ENCODE data around the gene JMJD1C.
"Not testable (repeated sequence)": the region's sequence is repeated elsewhere in the genome, so short reads cannot be mapped to it uniquely, and the experiment has no call there.

The JMJD1C gene

DNA sequence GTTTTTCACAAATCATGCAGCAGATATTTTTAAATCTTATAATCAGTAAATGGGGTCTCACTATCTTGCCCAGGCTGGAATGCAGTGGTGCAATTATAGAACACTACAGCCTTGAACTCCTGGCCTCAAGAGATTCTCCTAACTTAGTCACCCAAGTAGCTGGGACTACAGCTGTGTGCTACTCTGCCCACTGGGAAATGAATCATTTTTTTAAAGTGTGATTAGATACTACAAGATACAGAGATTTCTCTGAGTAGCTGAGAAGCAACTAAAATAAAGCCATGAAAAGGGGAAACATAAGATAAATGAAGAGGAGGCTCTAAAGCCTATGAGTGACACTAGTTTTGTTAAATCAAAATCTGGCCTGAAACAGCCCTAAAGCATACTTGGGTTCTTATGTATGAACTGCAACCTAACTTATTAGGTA is 119.7 kb downstream of the JMJD1C start:
- Histone ChIP-seq H4K20me1 (ENCODE audit: control insufficient read depth, insufficient read depth, low read depth, low read length) (no peaks in the 10 kb centered on the region), H3K9me3 (ENCODE audit: control insufficient read depth, insufficient read depth, low read length) (no peaks in the 10 kb centered on the region), H3K27me3 (ENCODE audit: control insufficient read depth, low read length) (no peaks in the 10 kb centered on the region), H3K79me2 (ENCODE audit: control insufficient read depth, low read length) (peaks cover 8% of the 10 kb centered on the region), H3K4me1 (ENCODE audit: control insufficient read depth, low read length) (no peaks in the 10 kb centered on the region), H3K4me2 (ENCODE audit: low read length) (no peak overlapping the region), H3K4me3 (ENCODE audit: low read length) (no peak overlapping the region), H3F3A (ENCODE audit: control insufficient read depth, insufficient read depth) (no peaks in the 10 kb centered on the region), H3K27ac (ENCODE audit: low read depth, low read length) (no peak overlapping the region), H3K36me3 (ENCODE audit: control insufficient read depth, low read length) (no peaks in the 10 kb centered on the region), H3K9me2 (replicated peaks; ENCODE audit: control insufficient read depth, low read length) (no peaks in the 10 kb centered on the region)
- no peak for TF ChIP-seq EZH2phosphoT487 (IDR thresholded peaks at IDR 0.05; ENCODE audit: borderline replicate concordance, low read length)
- TF ChIP-seq, protein P1, sequence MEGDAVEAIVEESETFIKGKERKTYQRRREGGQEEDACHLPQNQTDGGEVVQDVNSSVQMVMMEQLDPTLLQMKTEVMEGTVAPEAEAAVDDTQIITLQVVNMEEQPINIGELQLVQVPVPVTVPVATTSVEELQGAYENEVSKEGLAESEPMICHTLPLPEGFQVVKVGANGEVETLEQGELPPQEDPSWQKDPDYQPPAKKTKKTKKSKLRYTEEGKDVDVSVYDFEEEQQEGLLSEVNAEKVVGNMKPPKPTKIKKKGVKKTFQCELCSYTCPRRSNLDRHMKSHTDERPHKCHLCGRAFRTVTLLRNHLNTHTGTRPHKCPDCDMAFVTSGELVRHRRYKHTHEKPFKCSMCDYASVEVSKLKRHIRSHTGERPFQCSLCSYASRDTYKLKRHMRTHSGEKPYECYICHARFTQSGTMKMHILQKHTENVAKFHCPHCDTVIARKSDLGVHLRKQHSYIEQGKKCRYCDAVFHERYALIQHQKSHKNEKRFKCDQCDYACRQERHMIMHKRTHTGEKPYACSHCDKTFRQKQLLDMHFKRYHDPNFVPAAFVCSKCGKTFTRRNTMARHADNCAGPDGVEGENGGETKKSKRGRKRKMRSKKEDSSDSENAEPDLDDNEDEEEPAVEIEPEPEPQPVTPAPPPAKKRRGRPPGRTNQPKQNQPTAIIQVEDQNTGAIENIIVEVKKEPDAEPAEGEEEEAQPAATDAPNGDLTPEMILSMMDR (IDR thresholded peaks at IDR 0.05; ENCODE audit: low read depth, low read length, poor library complexity, severe bottlenecking): no peak

DNA sequence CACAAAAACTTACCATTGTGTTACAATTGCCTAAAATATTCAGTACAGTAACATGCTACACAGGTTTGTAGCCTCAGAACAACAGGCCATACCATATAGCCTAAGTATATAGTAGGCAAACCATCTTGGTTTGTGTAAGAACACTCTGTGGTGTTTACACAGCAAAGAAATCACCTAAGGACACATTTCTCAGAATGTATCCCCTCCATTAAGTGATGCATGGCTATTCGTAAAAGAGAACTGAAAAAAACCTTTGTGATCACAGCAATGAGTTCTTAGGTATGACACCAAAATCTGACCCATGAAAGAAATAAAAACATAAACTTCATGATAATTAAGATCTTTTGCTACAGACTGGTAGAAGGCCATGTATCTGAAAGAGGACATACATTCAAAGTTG is 121.5 kb downstream of the JMJD1C start:
- Histone ChIP-seq H4K20me1 (ENCODE audit: control insufficient read depth, insufficient read depth, low read depth, low read length) (no peaks in the 10 kb centered on the region), H3K9me3 (ENCODE audit: control insufficient read depth, insufficient read depth, low read length) (no peaks in the 10 kb centered on the region), H3F3A (ENCODE audit: control insufficient read depth, insufficient read depth) (no peaks in the 10 kb centered on the region), H3K4me1 (ENCODE audit: control insufficient read depth, low read length) (no peaks in the 10 kb centered on the region), H3K4me3 (ENCODE audit: low read length) (no peak overlapping the region), H3K9me2 (replicated peaks; ENCODE audit: control insufficient read depth, low read length) (no peaks in the 10 kb centered on the region), H3K27ac (ENCODE audit: low read depth, low read length) (no peak overlapping the region), H3K36me3 (ENCODE audit: control insufficient read depth, low read length) (no peaks in the 10 kb centered on the region), H3K79me2 (ENCODE audit: control insufficient read depth, low read length) (peaks cover 8% of the 10 kb centered on the region), H3K27me3 (ENCODE audit: control insufficient read depth, low read length) (no peaks in the 10 kb centered on the region), H3K4me2 (ENCODE audit: low read length) (no peak overlapping the region)
- TF ChIP-seq, protein P1 (IDR thresholded peaks at IDR 0.05; ENCODE audit: low read depth, low read length, poor library complexity, severe bottlenecking): no peak
- TF ChIP-seq EZH2phosphoT487 (IDR thresholded peaks at IDR 0.05; ENCODE audit: borderline replicate concordance, low read length): no peak

DNA sequence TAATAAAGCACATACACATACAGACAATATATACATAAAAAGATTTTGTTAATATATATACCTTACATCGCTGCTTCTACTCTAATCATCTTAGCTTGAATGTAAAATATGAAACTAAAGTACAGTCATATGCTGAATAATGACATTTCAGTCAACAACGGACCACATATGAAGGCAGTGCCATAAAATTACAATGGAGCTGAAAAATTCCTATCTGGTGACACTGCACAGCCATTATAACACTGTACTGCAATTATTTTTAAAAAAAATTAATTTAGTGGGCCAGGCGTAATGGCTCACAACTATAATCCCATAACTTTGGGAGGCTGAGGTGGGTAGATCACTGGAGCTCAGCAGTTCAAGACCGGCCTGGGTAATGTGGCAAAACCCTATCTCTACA is 122.3 kb downstream of the JMJD1C start:
- no peaks in the 10 kb centered on the region for H3K9me2 ChIP-seq (replicated peaks; ENCODE audit: control insufficient read depth, low read length)
- no peaks in the 10 kb centered on the region for H4K20me1 ChIP-seq (ENCODE audit: control insufficient read depth, insufficient read depth, low read depth, low read length)
- no peaks in the 10 kb centered on the region for H3K9me3 ChIP-seq (ENCODE audit: control insufficient read depth, insufficient read depth, low read length)
- H3K4me3 ChIP-seq (ENCODE audit: low read length): no peak overlapping the region
- H3K79me2 ChIP-seq (ENCODE audit: control insufficient read depth, low read length): peaks cover 8% of the 10 kb centered on the region
- H3K4me2 ChIP-seq (ENCODE audit: low read length): no peak overlapping the region
- TF ChIP-seq, protein P1 (IDR thresholded peaks at IDR 0.05; ENCODE audit: low read depth, low read length, poor library complexity, severe bottlenecking): no peak
- no peak for TF ChIP-seq EZH2phosphoT487 (IDR thresholded peaks at IDR 0.05; ENCODE audit: borderline replicate concordance, low read length)
- H3K27ac ChIP-seq (ENCODE audit: low read depth, low read length): no peak overlapping the region
- H3K4me1 ChIP-seq (ENCODE audit: control insufficient read depth, low read length): no peaks in the 10 kb centered on the region
- H3K36me3 ChIP-seq (ENCODE audit: control insufficient read depth, low read length): no peaks in the 10 kb centered on the region
- H3F3A ChIP-seq (ENCODE audit: control insufficient read depth, insufficient read depth): no peaks in the 10 kb centered on the region
- H3K27me3 ChIP-seq (ENCODE audit: control insufficient read depth, low read length): no peaks in the 10 kb centered on the region

DNA sequence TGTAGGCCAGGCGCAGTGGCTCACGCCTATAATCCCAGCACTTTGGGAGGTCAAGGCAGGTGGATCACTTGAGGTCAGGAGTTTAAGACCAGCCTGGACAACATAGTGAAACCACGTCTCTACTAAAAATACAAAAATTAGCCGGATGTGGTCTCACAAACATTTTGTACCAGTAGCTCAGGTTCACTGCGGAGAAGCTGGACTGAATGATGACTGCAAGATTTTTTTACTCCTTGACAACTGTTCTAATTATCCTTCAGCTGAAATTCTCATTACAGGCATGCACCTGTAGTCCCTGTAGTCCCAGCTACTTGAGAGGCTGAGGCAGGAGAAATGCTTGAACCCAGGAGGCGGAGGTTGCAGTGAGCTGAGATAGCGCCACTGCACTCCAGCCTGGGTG is 126.1 kb downstream of the JMJD1C start:
- H3K4me3 ChIP-seq (ENCODE audit: low read length); H3K79me2 ChIP-seq (ENCODE audit: control insufficient read depth, low read length); H3K9me2 ChIP-seq (replicated peaks; ENCODE audit: control insufficient read depth, low read length); H4K20me1 ChIP-seq (ENCODE audit: control insufficient read depth, insufficient read depth, low read depth, low read length); H3K36me3 ChIP-seq (ENCODE audit: control insufficient read depth, low read length); H3K4me2 ChIP-seq (ENCODE audit: low read length); H3K27me3 ChIP-seq (ENCODE audit: control insufficient read depth, low read length); H3K9me3 ChIP-seq (ENCODE audit: control insufficient read depth, insufficient read depth, low read length); H3F3A ChIP-seq (ENCODE audit: control insufficient read depth, insufficient read depth); H3K27ac ChIP-seq (ENCODE audit: low read depth, low read length); H3K4me1 ChIP-seq (ENCODE audit: control insufficient read depth, low read length): not testable (repeated sequence)
